ENCODE measurements around the gene SMC1B.

DNA sequence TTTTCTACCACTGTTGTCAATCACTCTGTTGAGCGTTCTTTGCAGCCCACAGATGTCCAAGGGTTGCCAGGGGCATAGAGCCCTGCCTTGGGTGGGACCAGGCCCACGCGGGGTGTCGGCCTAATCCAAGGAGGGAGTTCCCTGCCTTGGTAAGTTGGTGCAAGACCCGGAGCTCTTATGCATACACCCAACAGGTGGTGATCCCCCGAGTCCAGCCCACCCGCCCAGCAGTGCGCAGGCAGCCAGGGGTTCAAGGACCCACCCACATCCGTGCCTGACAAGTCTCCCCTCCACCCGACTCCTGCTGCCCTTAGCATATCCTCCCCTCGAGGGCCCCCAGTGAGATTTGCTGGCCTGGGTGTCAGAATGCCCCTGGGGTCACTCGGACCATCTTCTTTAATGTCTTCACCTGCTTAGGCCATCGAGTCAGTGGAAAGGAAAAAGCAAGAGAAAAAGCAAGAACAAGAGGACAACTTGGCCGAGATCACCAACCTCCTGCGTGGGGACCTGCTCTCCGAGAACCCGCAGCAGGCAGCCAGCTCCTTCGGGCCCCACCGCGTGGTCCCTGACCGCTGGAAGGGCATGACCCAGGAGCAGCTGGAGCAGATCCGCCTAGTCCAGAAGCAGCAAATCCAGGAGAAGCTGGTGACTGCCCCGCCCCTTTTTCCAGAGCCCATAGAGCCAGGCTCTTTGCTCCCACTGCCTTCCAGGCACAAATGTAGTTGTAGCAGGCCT lies 12.3 kb upstream of the SMC1B start:
- TF ChIP-seq, protein P1, sequence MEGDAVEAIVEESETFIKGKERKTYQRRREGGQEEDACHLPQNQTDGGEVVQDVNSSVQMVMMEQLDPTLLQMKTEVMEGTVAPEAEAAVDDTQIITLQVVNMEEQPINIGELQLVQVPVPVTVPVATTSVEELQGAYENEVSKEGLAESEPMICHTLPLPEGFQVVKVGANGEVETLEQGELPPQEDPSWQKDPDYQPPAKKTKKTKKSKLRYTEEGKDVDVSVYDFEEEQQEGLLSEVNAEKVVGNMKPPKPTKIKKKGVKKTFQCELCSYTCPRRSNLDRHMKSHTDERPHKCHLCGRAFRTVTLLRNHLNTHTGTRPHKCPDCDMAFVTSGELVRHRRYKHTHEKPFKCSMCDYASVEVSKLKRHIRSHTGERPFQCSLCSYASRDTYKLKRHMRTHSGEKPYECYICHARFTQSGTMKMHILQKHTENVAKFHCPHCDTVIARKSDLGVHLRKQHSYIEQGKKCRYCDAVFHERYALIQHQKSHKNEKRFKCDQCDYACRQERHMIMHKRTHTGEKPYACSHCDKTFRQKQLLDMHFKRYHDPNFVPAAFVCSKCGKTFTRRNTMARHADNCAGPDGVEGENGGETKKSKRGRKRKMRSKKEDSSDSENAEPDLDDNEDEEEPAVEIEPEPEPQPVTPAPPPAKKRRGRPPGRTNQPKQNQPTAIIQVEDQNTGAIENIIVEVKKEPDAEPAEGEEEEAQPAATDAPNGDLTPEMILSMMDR (IDR thresholded peaks at IDR 0.05; ENCODE audit: low read depth, low read length, missing input control) = no peak
- TF ChIP-seq, protein P2, sequence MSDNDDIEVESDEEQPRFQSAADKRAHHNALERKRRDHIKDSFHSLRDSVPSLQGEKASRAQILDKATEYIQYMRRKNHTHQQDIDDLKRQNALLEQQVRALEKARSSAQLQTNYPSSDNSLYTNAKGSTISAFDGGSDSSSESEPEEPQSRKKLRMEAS (IDR thresholded peaks at IDR 0.05) = no peak
- TF ChIP-seq JUND (IDR thresholded peaks at IDR 0.05) (no peak), FOXA2 (IDR thresholded peaks at IDR 0.05) (no peak)
- TF ChIP-seq, protein P3, sequence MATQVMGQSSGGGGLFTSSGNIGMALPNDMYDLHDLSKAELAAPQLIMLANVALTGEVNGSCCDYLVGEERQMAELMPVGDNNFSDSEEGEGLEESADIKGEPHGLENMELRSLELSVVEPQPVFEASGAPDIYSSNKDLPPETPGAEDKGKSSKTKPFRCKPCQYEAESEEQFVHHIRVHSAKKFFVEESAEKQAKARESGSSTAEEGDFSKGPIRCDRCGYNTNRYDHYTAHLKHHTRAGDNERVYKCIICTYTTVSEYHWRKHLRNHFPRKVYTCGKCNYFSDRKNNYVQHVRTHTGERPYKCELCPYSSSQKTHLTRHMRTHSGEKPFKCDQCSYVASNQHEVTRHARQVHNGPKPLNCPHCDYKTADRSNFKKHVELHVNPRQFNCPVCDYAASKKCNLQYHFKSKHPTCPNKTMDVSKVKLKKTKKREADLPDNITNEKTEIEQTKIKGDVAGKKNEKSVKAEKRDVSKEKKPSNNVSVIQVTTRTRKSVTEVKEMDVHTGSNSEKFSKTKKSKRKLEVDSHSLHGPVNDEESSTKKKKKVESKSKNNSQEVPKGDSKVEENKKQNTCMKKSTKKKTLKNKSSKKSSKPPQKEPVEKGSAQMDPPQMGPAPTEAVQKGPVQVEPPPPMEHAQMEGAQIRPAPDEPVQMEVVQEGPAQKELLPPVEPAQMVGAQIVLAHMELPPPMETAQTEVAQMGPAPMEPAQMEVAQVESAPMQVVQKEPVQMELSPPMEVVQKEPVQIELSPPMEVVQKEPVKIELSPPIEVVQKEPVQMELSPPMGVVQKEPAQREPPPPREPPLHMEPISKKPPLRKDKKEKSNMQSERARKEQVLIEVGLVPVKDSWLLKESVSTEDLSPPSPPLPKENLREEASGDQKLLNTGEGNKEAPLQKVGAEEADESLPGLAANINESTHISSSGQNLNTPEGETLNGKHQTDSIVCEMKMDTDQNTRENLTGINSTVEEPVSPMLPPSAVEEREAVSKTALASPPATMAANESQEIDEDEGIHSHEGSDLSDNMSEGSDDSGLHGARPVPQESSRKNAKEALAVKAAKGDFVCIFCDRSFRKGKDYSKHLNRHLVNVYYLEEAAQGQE (IDR thresholded peaks at IDR 0.05) = no peak
